HG03575 (cell line): ENCODE measurements around the gene SLC1A4.
"Not testable (repeated sequence)": the region's sequence is repeated elsewhere in the genome, so short reads cannot be mapped to it uniquely, and the experiment has no call there.

Source experiments
- ATAC-seq: cut with Tn5 transposase; IDR thresholded peaks from one replicate; pipeline ENCODE4 v1.9.1; 2021; ENCODE audit not compliant: unreplicated experiment, insufficient number of reproducible peaks, low FRiP score; ENCODE audit errors: extremely low read depth

The SLC1A4 gene

DNA sequence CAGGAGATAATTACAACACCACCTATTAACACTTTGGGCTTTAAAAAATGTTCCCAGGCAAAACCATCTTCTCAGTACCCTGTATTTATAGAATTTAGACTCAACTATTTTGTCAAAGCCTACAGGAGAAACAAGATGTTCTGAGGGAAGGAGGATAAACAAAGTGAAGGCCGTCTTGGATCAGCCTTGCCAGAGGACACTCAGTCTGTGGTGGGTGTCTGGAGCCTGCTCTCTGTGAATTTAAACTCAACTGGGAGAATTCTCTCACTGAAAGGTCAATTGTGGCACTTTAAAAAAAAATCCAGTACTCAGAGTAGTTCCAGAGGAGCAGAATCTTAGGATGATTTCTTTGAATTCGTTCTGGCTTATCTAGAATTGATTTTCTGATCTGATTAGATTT, 28.4 kb upstream of the SLC1A4 start:
- no peak for ATAC-seq

DNA sequence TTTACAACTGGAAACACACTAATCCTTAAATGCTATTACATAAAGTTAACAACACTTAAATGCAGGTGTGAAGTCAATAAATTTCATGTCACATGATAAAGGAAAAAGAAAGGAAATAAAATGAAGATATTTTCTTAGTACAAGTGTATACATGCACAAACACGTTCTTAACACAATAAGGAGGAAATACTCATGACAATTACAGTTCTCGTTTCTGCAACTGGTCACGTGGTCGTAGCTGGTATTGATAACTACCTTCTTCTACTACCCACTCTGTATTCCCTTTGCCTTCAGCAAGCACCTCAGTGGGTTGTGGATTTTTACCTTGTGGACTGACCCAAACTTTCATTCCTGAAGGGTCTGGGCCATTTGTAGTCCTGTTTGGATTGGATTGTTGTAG, 26.1 kb upstream of the SLC1A4 start:
- not testable (repeated sequence) for ATAC-seq

- ATAC-seq, result no peak
Observed at GRCh38 chr2:64963719-64964118, 25.5 kb upstream of the SLC1A4 start.

- no peak for ATAC-seq
Observed at GRCh38 chr2:64966017-64966416, 23.2 kb upstream of the SLC1A4 start.

GRCh38 chr2:64966839-64967238, 22.4 kb upstream of the SLC1A4 start:
- no peak for ATAC-seq

DNA sequence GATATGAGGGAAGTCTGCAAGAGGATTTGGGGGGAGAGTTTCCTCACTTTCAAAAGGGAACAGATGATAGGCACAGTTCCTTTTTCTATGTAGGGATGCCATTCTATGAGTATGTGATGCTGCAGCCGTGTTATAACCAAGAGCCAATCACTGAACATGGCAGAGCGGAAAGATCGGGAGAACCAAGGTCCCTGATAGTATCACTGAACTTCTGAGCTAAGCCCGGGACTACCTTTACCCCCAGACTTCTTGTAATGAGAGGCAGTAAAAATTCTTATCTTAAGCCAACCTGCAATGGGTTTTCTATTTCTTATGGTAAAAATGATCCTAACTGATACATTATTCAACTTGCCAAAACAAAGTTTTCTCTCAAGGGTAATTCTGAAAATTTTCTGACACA, 21.6 kb upstream of the SLC1A4 start:
- ATAC-seq, result no peak

GRCh38 chr2:64969086-64969485, 20.1 kb upstream of the SLC1A4 start:
- ATAC-seq, result not testable (repeated sequence)

DNA sequence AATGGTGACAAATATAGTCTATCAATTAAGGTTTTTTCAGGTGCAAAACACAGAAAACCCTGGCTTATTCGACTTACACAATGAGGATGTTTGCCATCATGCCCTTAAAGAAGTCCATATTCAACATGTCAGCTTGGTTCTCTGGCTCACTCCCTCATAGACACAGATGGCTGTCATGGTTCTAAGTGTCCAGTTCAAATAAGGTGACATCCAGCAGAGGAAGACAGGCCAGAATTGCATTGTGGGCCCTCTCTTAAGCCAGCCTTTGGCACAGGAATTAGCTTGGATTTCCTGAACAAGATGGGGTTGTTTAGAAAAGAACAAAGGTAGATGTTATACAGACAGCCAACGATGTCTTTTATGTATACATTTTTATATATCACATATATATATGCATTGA, 18.7 kb upstream of the SLC1A4 start:
- ATAC-seq, result no peak

DNA sequence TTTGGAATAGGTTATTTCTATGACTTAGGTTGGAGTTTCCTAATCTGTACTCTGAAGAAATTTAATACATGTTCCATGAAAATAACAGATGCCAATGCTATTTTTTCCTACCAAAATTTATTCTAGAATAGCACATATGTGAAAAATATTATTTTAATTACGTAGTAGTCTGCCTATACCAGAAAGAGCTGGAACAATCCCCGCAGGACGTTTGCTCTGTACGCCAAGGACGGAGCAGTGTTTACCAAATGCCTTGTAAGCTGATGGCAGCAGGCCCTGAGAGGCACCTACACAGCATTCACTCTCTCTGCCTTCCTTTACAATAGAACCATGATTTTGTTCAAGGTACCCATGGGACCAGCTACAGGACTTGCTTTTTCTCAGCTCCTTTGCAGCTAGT, 16.8 kb upstream of the SLC1A4 start:
- no peak for ATAC-seq

- no peak for ATAC-seq
Observed at GRCh38 chr2:64972876-64973275, 16.3 kb upstream of the SLC1A4 start.

DNA sequence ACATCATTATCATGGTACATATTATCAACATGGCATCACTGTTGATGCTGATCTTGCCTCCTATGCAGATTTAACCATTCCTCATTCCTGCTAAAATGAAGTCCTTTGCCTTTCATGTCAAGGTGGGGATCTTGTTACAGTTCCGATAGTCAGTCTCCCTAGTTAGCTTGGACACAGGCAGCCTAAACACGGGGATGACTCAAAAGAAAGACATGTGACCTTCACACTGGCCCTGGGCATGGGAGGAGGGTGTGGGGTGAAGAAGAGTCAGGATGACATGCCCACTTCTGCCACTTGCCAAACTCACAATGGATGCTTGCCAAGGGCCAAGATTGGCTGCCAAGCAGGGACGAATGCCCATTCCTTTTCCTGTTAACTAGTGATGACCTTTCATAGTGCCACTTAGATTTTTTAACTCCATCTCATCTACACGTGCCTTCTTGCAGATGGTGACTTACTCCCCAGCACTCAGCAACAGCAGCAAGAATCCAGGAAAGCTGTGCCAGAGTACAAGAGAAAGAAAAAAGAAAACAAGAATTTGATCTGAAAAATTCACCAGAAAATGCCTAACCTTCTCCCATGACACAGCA, 13.9 kb upstream of the SLC1A4 start:
- no peak for ATAC-seq

GRCh38 chr2:64976276-64976675, 12.9 kb upstream of the SLC1A4 start:
- no peak for ATAC-seq

DNA sequence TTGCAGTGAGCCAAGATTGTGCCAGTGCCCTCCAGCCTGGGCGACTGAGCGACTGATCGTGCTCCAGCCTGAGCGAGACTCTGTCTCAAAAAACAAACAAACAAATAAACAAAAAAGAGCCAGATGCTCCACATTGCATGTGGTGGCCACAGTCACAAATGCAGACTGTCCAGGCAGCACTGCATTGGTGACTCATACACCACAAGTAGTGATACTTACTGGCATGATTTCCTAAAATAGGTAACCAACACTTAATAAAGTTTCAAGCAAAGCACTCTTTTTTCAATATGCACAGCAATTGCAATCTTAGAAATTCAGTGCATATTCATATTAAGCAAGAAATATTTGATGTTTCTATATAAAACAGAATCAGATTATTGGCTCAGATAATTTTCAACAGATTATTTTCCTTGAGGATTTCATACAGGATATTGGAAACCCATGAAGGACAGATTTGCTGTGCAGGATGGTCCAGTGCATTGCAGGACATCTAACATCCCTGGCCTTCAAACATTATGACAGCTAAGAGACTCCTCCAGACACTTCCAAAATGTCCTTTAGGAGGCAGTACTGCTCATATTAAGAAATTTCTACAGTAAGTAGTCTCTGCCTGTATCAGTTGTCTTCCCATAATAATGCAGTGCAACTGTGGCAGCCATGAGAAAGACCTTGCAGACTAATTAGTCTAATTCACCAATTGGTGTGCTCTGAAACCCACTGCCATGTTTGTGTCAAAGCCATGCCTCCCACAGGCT, 10.5 kb upstream of the SLC1A4 start:
- no peak for ATAC-seq

DNA sequence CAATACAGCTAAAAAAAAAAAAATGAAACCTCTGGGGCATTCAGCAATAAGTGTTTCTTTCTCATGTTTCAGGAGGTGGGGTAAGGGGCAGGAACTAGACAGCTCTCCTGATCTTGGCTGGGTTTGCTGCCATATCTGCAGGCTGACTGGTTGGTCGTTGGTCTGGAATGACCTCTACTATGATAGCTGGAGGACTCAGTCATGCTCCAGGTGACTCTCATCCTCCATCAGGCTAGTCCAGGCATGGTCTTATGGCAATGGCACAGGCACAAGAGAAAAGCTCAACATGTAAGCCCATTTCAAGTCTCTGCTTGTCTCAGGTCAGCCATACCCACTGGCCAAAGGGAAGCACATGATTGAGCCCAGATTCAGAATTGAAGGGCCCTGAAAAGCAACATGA, 9.5 kb upstream of the SLC1A4 start:
- no peak for ATAC-seq

- ATAC-seq, result no peak
Observed at GRCh38 chr2:64980183-64980582, 9.0 kb upstream of the SLC1A4 start.

DNA sequence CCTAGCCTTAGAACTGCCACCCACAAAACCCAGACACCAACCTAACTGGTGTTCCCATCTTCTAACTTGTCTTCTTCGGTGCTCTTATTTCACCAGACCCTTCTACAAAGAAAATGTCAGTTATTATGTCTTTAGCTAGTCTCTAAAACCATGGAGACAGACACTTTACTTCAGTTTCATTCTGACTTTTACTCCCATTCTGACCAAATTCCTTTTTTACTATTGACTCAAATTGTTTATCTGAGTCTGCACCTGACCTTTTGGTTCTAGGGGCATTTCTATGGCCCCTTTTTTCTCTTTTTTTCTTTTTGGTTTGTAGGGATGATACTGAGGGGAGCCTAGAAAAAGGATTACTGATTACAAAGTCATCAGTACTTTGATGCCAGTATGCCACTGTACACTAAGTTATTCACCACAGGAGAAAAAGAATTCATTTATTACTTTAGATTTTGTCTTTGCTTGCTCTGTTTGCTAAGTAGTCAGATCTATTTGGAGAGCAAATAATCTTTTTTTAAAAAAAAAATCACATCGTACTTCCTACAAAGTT, 6.8 kb upstream of the SLC1A4 start:
- ATAC-seq, result no peak

- ATAC-seq, result no peak
Observed at GRCh38 chr2:64982932-64983331, 6.3 kb upstream of the SLC1A4 start.

DNA sequence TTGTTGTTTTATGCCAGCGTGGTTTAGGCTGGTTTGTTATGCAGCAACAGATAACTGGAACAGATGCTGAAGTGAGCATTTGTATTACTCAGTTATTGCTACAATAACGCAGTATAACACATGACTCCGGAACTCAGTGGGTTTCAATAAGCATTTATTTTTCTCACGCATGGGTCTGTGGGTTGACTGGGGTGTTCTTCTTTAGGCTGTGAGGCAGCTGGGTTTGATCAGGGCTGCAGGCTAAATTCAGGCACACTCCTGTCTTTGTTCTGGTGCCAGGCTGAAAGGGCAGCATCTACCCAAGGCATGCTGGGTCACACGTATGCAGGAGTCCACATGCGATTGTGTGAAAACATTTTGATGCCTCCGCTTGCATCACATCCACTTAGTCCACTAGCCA, 3.8 kb upstream of the SLC1A4 start:
- ATAC-seq, result no peak

DNA sequence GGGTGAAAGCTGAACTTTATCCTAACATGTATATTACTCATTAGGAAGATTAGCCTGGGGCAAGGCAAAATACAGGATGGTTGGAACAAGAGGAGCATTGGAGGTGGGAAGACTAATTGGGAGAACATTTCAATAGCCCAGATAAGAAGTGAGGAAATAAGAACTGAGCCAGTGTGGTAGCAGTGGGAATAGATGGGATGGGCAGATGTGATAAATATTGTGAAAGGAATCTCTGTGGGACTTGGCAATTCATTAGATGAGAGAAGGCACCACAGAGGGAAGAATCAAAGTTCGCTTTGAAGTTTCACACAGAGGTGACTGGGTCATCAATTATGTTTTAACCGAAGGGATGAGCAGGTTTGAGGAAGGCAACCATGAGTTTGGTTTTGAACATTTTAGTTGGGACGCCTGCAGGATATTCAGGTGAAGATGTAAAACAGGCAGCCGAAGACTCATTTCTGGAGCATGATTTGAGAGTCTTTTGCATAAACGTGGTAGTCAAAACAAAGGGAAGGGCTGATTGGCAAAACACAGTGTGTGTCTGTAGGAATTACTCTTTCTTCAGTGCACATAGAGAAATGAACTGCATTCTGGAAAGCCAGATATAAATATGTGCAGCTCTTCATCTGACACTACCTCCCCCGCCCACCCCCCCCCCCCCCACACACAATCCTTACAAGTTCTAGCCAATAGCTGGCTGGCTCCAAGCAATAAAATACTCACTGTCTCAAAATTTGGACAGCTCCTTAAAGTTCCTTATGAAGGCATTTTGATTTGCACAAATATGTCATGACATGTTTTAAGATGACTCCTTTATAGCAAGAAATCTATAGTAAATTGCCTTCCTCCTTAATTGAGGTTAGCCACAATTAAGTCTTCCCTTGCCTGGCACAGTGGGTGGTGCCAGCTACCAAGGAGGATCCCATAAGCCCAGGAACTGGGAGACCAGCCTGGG, 1.9 kb upstream of the SLC1A4 start:
- ATAC-seq, result no peak
